Body of pancreas (tissue), 4 donors: ENCODE results near the gene TENT5A. TPM values are rescaled to one million over a fixed set of nuclear protein-coding genes. Genes with fewer than 3 reads are reported as not detected.
A peak's percentile ranks its signal among the peaks of the same experiment; 100 is the strongest.

Source experiments
- ATAC-seq: fragments of 150-250 bp; one replicate; pipeline ENCODE4 v1.9.1; 2016
- DNase-seq, 4 donors: peaks; one replicate each; pipeline ENCODE4 v3.0.0-alpha.2; 2019
- H3K27ac ChIP-seq, 4 donors: fragments of 200-600 bp; sonication (generic); 1 replicate in 3 of 4; 2 replicates in 1 of 4; pipeline versions ENCODE4 v1.5.1 to v1.6.1; 2016 to 2019; ENCODE audit warnings: mild to moderate bottlenecking in 1 of 4, mixed read lengths in 1 of 4, moderate library complexity in 1 of 4
- H3K27me3 ChIP-seq, 2 donors: fragments of 200-600 bp; sonication (generic); one replicate each; pipeline ENCODE4 v1.6.0; 2016; ENCODE audit warnings: mild to moderate bottlenecking in 1 of 2
- H3K36me3 ChIP-seq, 2 donors: fragments of 200-600 bp; sonication (generic); replicated peaks in 1 of 2; 2 replicates each; pipeline ENCODE4 v1.5.1; 2016; ENCODE audit warnings: low read depth in 2 of 2; ENCODE audit not compliant: insufficient read depth in 1 of 2
- H3K4me1 ChIP-seq: fragments of 200-600 bp; sonication (generic); one replicate; pipeline ENCODE4 v1.6.0; 2016
- H3K4me3 ChIP-seq, 2 donors: fragments of 200-600 bp; sonication (generic); 1 replicate in 1 of 2; 2 replicates in 1 of 2; pipeline ENCODE4 v1.5.1; 2016 to 2019
- H3K9me3 ChIP-seq, 3 donors: fragments of 200-600 bp; sonication (generic); 1 replicate in 2 of 3; 2 replicates in 1 of 3; pipeline ENCODE4 v1.5.1; 2016
- CTCF ChIP-seq, 7 experiments: fragments of 450-650 bp in 4 of 7; fragments of 200-600 bp in 3 of 7; sonication (generic) in 3 of 7; IDR thresholded peaks; one replicate each; pipeline ENCODE4 v1.5.1; 2016 to 2019; ENCODE audit warnings: antibody characterized with exemption in 7 of 7
- POLR2A ChIP-seq, 3 donors: fragments of 450-650 bp; IDR thresholded peaks; one replicate each; pipeline ENCODE4 v1.6.1; 2016; ENCODE audit warnings: antibody characterized with exemption in 3 of 3, mild to moderate bottlenecking in 2 of 3
- WGBS, 2 donors: methylation state at CpG; one replicate each; pipeline ENCODE4 v1.1.5; 2017; 5-methylcytosine and 5-hydroxymethylcytosine counted together
- intact Hi-C: fragments of 100-400 bp; cut with DNase I; formaldehyde crosslinking; loops from one replicate; pipeline ENCODE4 v1.15.1; 2023
- total RNA-seq, 2 donors: library from RNA; depleted of rRNA; stranded (reverse); fragments of >200 nt; gene quantifications; one replicate each; pipeline ENCODE4 v1.1.0, GENCODE V29; 2016

Gene TENT5A
- total RNA-seq, 2 donors from 2014 or later: 7.3 to 8.2 TPM

GRCh38 chr6:81750681-81751387, 1.6 kb downstream of the TENT5A start:
- H3K27ac ChIP-seq: peak overlapping the region; percentile 95 to 99 (median 98)
- TF ChIP-seq POLR2A (IDR thresholded peaks at IDR 0.05) (no peak), CTCF (IDR thresholded peaks at IDR 0.05) (no peak)
- 13 to 37% methylated on average over 12 of the region's 12 CpGs for WGBS, 2 donors
- no peaks in the 10 kb centered on the region for H3K9me3 ChIP-seq
- H3K4me3 ChIP-seq: peak overlapping the region; percentile 80 to 95
- H3K4me1 ChIP-seq: peaks cover 38% of the 10 kb centered on the region
- intact Hi-C loops: no loop called here
- DNase-seq (no peak), ATAC-seq (no peak)
- no peaks in the 10 kb centered on the region for H3K27me3 ChIP-seq
- H3K36me3 ChIP-seq: peaks cover 0 to 2% of the 10 kb centered on the region in 2 donors

- DNase-seq (no peak), ATAC-seq (no peak)
- intact Hi-C loops: no loop called here
- no peaks in the 10 kb centered on the region for H3K27me3 ChIP-seq
- WGBS, 2 donors: 56 to 63% methylated on average over 5 of the region's 5 CpGs
- H3K27ac ChIP-seq: peak overlapping the region in 1 of 4 donors; percentile 98
- no peaks in the 10 kb centered on the region for H3K9me3 ChIP-seq
- peaks cover 0 to 2% of the 10 kb centered on the region in 2 donors for H3K36me3 ChIP-seq
- H3K4me1 ChIP-seq: peaks cover 38% of the 10 kb centered on the region
- peak overlapping the region in 1 of 2 donors; percentile 80 for H3K4me3 ChIP-seq
- TF ChIP-seq POLR2A (IDR thresholded peaks at IDR 0.05): no peak
- no peak for TF ChIP-seq CTCF (IDR thresholded peaks at IDR 0.05)
These were observed 2.3 kb downstream of the TENT5A start for GRCh38 chr6:81750200-81750599.

GRCh38 chr6:81749707-81750106, 2.8 kb downstream of the TENT5A start:
- H3K27ac ChIP-seq: no peak overlapping the region

GRCh38 chr6:81748994-81749393, 3.5 kb downstream of the TENT5A start:
- DNase-seq (no peak), ATAC-seq (no peak)
- TF ChIP-seq CTCF (IDR thresholded peaks at IDR 0.05): no peak
- TF ChIP-seq POLR2A (IDR thresholded peaks at IDR 0.05): no peak
- Histone ChIP-seq H3K4me3 (no peak overlapping the region), H3K27ac (no peak overlapping the region), H3K27me3 (no peaks in the 10 kb centered on the region), H3K4me1 (peaks cover 33% of the 10 kb centered on the region), H3K9me3 (no peaks in the 10 kb centered on the region), H3K36me3 (peaks cover 0 to 2% of the 10 kb centered on the region in 2 donors)
- intact Hi-C loops: no loop called here
- 41 to 49% methylated on average over 5 of the region's 5 CpGs for WGBS, 2 donors

More at GRCh38 chr6:81749707-81750106, 2.8 kb downstream of the TENT5A start:
- TF ChIP-seq CTCF (IDR thresholded peaks at IDR 0.05) (no peak), POLR2A (IDR thresholded peaks at IDR 0.05) (no peak)
- 67 to 73% methylated on average over 5 of the region's 5 CpGs for WGBS, 2 donors
- no peaks in the 10 kb centered on the region for H3K9me3 ChIP-seq
- H3K4me1 ChIP-seq: peaks cover 38% of the 10 kb centered on the region
- H3K4me3 ChIP-seq: no peak overlapping the region
- H3K27me3 ChIP-seq: no peaks in the 10 kb centered on the region
- peaks cover 0 to 2% of the 10 kb centered on the region in 2 donors for H3K36me3 ChIP-seq
- ATAC-seq: no peak
- intact Hi-C loops: no loop called here
- DNase-seq: no peak

- no peak for DNase-seq
- whole genome bisulfite sequencing, 2 donors: 64 to 81% methylated on average over 4 of the region's 4 CpGs
- intact Hi-C loops: no loop called here
- Histone ChIP-seq H3K9me3 (no peaks in the 10 kb centered on the region), H3K4me3 (no peak overlapping the region), H3K27me3 (no peaks in the 10 kb centered on the region), H3K27ac (no peak overlapping the region), H3K36me3 (peaks cover 0 to 2% of the 10 kb centered on the region in 2 donors), H3K4me1 (peaks cover 32% of the 10 kb centered on the region)
- no peak for ATAC-seq
- TF ChIP-seq CTCF (IDR thresholded peaks at IDR 0.05) (no peak), POLR2A (IDR thresholded peaks at IDR 0.05) (no peak)
These were observed 5.2 kb downstream of the TENT5A start for GRCh38 chr6:81747327-81747726.
